Lung microvascular endothelial cell (primary cell): ENCODE results near the gene PDZD2. TPM values are rescaled to one million over a fixed set of nuclear protein-coding genes. Genes with fewer than 3 reads are reported as not detected.

Experiments
- DNase-seq, 2 donors: peaks; one replicate each; pipeline versions ENCODE4 v3.0.0 to v3.0.0-alpha.2; 2010; ENCODE audit warnings: low read depth in 2 of 2
- total RNA-seq: library from RNA; depleted of rRNA; stranded (reverse); fragments of >200 nt; gene quantifications from 2 replicates; pipeline ENCODE4 v1.2.1, GENCODE V29; 2014

PDZD2 gene
- total RNA-seq, 1 donor from 2014 or later, result 0.20 TPM

DNA sequence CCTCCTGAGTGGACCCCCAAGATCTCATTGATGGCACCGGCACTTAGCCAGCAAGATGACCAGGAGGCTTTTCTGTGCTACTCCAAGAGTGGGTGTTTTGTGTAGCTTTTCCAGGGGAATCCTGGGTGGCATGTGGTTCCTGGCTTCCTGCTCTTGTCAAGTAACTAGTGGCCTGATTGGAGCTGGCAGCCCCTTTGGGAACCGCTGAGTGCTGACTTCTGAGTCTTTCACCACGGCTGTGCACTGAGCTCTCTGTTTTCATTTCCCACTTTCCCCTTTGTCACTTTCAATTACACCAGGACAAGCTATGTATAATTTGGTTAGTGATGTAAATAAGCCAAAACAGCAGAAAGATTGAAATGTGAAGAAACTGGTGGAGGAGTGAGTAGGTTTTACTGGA lies 279.8 kb downstream of the PDZD2 start:
- DNase-seq, result no peak

- DNase-seq, result peak in 1 of 2 donors; percentile 88
Observed at GRCh38 chr5:31921852-31922305, 282.9 kb downstream of the PDZD2 start.

DNA sequence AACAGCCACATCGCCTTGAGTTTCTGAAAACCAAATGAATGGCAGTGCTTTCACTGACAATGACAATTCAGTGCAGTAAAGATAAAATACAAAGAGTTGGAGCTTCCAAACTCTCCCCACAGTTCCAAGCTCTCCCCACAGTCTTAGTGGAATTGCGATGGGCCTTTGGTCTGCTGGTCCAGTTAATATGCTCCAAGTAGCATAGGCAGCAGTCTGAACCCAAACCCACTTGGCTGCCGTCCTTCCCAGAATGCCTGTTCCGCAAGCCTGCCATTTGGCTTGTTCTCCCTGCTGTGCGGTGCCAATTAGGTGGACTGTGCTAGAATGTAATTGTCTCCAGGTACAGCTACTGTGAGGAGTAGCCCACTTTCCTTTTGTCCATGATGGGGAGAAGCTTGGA lies 285.1 kb downstream of the PDZD2 start:
- no peak for DNase-seq

GRCh38 chr5:31931874-31932273 lies 292.9 kb downstream of the PDZD2 start:
- DNase-seq, result no peak

GRCh38 chr5:31934156-31934555 lies 295.2 kb downstream of the PDZD2 start:
- DNase-seq, result no peak

DNA sequence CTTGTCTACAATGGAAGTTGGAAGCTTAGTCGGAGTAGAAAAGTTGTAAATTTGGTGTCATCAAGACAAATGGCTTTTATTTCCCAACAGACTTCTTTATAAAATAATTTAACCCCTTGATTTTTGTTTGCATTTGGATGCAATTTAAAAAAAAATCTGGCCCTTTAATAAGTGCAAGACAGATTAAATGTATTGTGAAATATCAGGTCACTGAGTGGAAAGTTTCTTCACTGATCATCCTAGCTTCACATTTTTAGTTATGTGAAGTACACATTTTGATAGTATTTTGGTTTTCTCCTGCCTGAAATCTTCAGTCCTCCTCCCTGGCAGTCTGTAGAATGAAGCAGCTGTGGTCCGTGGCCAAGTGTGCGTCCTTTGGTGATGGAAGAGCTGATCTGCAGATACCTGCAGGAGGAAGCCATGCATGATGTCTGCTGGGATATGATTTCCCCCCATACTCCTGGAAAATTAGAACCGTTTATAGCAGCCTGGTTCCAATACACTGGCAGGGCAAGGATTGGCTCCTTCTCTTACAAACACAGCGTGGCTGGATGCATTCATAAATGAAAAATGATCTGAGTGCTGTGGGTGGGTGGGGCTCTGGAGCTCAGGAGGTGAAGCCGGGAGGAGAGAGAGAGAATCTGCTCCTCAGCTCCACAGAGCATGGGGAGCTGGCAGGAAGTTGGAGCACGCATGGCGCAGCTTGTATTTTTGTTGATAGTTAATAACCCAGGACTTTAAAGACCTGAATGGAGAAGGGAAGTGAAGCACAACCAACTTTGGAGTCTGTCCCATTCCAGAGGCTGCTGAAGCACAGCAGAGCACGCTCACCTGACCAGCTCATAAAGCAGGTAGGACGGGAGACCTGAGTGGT lies 296.8 kb downstream of the PDZD2 start:
- no peak for DNase-seq

- no peak for DNase-seq
Observed at GRCh38 chr5:31936683-31937082, 297.8 kb downstream of the PDZD2 start.

GRCh38 chr5:31937226-31937625 lies 298.3 kb downstream of the PDZD2 start:
- DNase-seq, result no peak

- no peak for DNase-seq
Observed at GRCh38 chr5:31937703-31938102, 298.8 kb downstream of the PDZD2 start.

GRCh38 chr5:31939151-31939550 lies 300.2 kb downstream of the PDZD2 start:
- no peak for DNase-seq

- no peak for DNase-seq
Observed at GRCh38 chr5:31941151-31941755, 302.3 kb downstream of the PDZD2 start.

GRCh38 chr5:31942546-31942945 lies 303.6 kb downstream of the PDZD2 start:
- DNase-seq, result no peak

DNA sequence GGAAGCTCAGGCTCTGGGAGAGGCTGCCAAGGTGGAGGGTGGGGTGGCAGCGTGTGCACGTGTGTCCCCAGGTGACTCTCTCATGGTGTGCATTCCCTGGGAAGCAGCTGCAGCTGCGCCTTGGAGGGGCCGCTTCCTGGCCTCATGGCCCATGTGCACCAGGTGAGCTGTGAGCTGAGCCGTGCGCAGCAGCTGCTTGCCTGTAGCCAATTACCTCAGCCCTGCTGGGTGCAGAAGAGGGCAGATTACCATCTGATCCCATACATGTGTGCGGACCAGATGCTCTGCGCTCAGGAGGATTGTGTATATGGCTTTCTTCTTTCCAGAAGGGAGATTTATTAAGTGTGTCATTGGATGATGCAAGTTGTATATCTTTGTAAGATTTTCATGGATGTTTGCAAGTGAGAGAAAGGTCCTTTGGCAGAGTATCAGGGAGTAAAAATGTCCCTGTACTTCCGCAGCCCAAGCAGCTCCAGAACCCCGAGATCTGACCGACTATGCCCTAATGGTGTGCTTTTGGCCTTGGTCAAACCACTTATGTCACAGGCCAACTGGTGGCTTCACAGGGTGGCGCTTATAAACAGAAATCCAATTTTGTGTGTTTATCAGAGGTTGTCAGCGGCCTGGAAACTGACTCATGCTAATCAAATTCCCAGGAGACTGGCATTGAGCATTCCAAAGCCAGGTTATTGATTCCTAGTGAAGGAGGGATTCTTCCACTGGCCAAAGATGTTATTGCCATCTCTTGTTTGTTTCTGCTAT lies 305.9 kb downstream of the PDZD2 start:
- DNase-seq, result no peak

DNA sequence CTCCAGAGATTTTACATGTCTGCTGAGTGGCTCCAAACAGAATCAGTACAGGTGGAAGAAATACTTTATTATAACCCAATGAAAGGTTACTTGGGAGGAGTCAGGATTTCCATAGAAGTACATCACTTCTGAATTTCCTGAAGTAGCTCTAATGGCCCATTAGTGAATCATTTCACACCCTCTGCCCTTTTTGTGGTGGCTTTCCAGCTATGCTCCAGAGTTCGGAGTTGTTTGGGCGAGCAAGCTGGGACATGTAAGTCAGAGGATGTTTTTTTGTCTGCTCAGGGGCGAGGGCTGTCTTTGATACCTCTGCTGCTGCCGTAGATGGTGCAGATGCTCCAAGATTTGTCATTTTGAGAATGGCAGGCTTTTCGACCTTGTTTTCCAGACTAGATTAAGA lies 309.1 kb downstream of the PDZD2 start:
- no peak for DNase-seq

GRCh38 chr5:31952067-31952466 lies 313.1 kb downstream of the PDZD2 start:
- DNase-seq, result no peak

GRCh38 chr5:31954091-31954490 lies 315.2 kb downstream of the PDZD2 start:
- no peak for DNase-seq

GRCh38 chr5:31957151-31957550 lies 318.2 kb downstream of the PDZD2 start:
- DNase-seq, result no peak

GRCh38 chr5:31962351-31962751 lies 323.4 kb downstream of the PDZD2 start:
- no peak for DNase-seq

DNA sequence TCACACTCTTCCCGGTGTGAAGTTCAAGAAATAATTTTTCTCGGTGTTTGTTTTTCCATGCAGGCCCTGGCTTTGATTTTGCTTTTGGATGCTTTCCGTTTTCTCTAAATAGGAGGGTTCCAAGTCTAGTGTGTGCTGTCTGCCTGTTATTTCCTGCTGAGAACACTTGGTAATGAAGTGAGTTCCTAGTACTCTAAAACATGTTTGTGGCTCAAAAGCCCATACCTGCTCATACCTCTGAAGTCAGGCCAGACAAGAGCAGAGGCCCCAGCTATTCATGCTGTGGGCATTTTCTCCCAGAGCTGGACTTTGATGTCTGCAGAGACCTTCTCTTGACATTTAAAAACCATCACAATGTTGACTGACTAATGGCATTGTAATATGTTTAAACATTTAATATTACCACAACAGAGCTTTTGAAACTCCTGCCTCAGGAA lies 324.0 kb downstream of the PDZD2 start:
- no peak for DNase-seq

- no peak for DNase-seq
Observed at GRCh38 chr5:31963358-31964006, 324.6 kb downstream of the PDZD2 start.

DNA sequence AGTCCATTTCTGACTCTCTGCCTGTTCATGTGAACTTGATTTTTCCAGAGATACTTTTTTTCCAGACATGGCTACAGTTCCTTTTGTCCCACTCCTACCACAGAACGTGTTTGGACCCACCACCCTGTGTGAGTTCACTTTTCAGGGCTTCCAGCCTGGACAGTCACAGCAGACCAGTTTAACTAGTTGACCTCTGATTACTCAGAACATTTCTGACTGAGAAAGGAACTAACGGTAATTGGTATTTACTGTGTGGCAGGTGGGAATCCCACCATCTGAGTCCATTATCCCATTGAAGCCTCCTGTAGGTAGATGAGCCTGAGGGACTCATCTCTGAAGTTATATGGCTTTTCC lies 325.1 kb downstream of the PDZD2 start:
- DNase-seq, result no peak

GRCh38 chr5:31965227-31965626 lies 326.3 kb downstream of the PDZD2 start:
- DNase-seq, result no peak
